Activated T-cell treated with anti-CD3 and anti-CD28 coated beads, Interleukin-2, amount 50 U/mL, for 24 hours (primary cell): ENCODE measurements around the gene PRKCD.
"Not testable (repeated sequence)": the region's sequence is repeated elsewhere in the genome, so short reads cannot be mapped to it uniquely, and the experiment has no call there.

Source experiments
- DNase-seq: peaks from one replicate; pipeline ENCODE4 v3.0.0-alpha.2; 2020
- H3K27ac Mint-ChIP-seq: 2 replicates; pipeline ENCODE4 v1.8.0; 2020; ENCODE audit warnings: mild to moderate bottlenecking, mixed read lengths
- H3K27me3 Mint-ChIP-seq: 2 replicates; pipeline ENCODE4 v1.8.0; 2020; ENCODE audit warnings: mixed read lengths
- H3K36me3 Mint-ChIP-seq: 2 replicates; pipeline ENCODE4 v1.8.0; 2020; ENCODE audit warnings: low read depth, mixed read lengths
- H3K4me1 Mint-ChIP-seq: 2 replicates; pipeline ENCODE4 v1.8.0; 2020; ENCODE audit warnings: low read depth, mixed read lengths
- H3K4me3 Mint-ChIP-seq: 2 replicates; pipeline ENCODE4 v1.8.0; 2020; ENCODE audit warnings: mild to moderate bottlenecking, moderate library complexity, mixed read lengths
- H3K9me3 Mint-ChIP-seq: 2 replicates; pipeline ENCODE4 v1.8.0; 2020; ENCODE audit warnings: mixed read lengths

The PRKCD gene

GRCh38 chr3:53146319-53146891 is 14.6 kb upstream of the PRKCD start:
- no peak overlapping the region for H3K4me3 Mint-ChIP-seq
- no peak for DNase-seq
- H3K9me3 Mint-ChIP-seq: no peaks in the 10 kb centered on the region
- no peaks in the 10 kb centered on the region for H3K27me3 Mint-ChIP-seq
- H3K4me1 Mint-ChIP-seq: no peaks in the 10 kb centered on the region
- H3K27ac Mint-ChIP-seq: no peak overlapping the region
- no peaks in the 10 kb centered on the region for H3K36me3 Mint-ChIP-seq

GRCh38 chr3:53147151-53147902 is 13.7 kb upstream of the PRKCD start:
- Mint-ChIP-seq H3K4me3 (no peak overlapping the region), H3K36me3 (no peaks in the 10 kb centered on the region), H3K4me1 (no peaks in the 10 kb centered on the region), H3K27me3 (peaks cover 1% of the 10 kb centered on the region), H3K27ac (no peak overlapping the region), H3K9me3 (no peaks in the 10 kb centered on the region)
- DNase-seq: no peak

GRCh38 chr3:53147903-53148400 is 13.1 kb upstream of the PRKCD start:
- Mint-ChIP-seq H3K4me1 (no peaks in the 10 kb centered on the region), H3K36me3 (no peaks in the 10 kb centered on the region), H3K9me3 (no peaks in the 10 kb centered on the region), H3K27me3 (peaks cover 3% of the 10 kb centered on the region), H3K4me3 (no peak overlapping the region), H3K27ac (no peak overlapping the region)
- no peak for DNase-seq

GRCh38 chr3:53149006-53149690 is 11.9 kb upstream of the PRKCD start:
- peaks cover 13% of the 10 kb centered on the region for H3K27me3 Mint-ChIP-seq
- H3K36me3 Mint-ChIP-seq: no peaks in the 10 kb centered on the region
- no peaks in the 10 kb centered on the region for H3K4me1 Mint-ChIP-seq
- no peak for DNase-seq
- H3K27ac Mint-ChIP-seq: no peak overlapping the region
- no peaks in the 10 kb centered on the region for H3K9me3 Mint-ChIP-seq
- H3K4me3 Mint-ChIP-seq: no peak overlapping the region

GRCh38 chr3:53149699-53150098 is 11.3 kb upstream of the PRKCD start:
- H3K9me3 Mint-ChIP-seq: no peaks in the 10 kb centered on the region
- H3K4me3 Mint-ChIP-seq: no peak overlapping the region
- H3K27me3 Mint-ChIP-seq: peaks cover 18% of the 10 kb centered on the region
- no peaks in the 10 kb centered on the region for H3K4me1 Mint-ChIP-seq
- no peak overlapping the region for H3K27ac Mint-ChIP-seq
- no peak for DNase-seq
- H3K36me3 Mint-ChIP-seq: no peaks in the 10 kb centered on the region

- DNase-seq: no peak
Measured at GRCh38 chr3:53150247-53151085, 10.5 kb upstream of the PRKCD start.

GRCh38 chr3:53151086-53151438 is 9.9 kb upstream of the PRKCD start:
- not testable (repeated sequence) for H3K9me3 Mint-ChIP-seq, DNase-seq, H3K4me3 Mint-ChIP-seq, H3K4me1 Mint-ChIP-seq, H3K27ac Mint-ChIP-seq, H3K36me3 Mint-ChIP-seq
- peaks cover 31% of the 10 kb centered on the region for H3K27me3 Mint-ChIP-seq

More at GRCh38 chr3:53150247-53151085, 10.5 kb upstream of the PRKCD start:
- Mint-ChIP-seq H3K27ac (no peak overlapping the region), H3K4me3 (no peak overlapping the region), H3K9me3 (no peaks in the 10 kb centered on the region), H3K4me1 (no peaks in the 10 kb centered on the region), H3K27me3 (peaks cover 26% of the 10 kb centered on the region), H3K36me3 (no peaks in the 10 kb centered on the region)

- no peak overlapping the region for H3K4me3 Mint-ChIP-seq
- no peaks in the 10 kb centered on the region for H3K36me3 Mint-ChIP-seq
- peaks cover 34% of the 10 kb centered on the region for H3K27me3 Mint-ChIP-seq
- H3K9me3 Mint-ChIP-seq: no peaks in the 10 kb centered on the region
- no peaks in the 10 kb centered on the region for H3K4me1 Mint-ChIP-seq
- no peak overlapping the region for H3K27ac Mint-ChIP-seq
- no peak for DNase-seq
Measured at GRCh38 chr3:53151465-53151864, 9.5 kb upstream of the PRKCD start.

GRCh38 chr3:53151870-53152660 is 8.9 kb upstream of the PRKCD start:
- Mint-ChIP-seq H3K9me3 (no peaks in the 10 kb centered on the region), H3K27ac (no peak overlapping the region), H3K27me3 (peaks cover 40% of the 10 kb centered on the region), H3K4me1 (no peaks in the 10 kb centered on the region), H3K4me3 (no peak overlapping the region), H3K36me3 (no peaks in the 10 kb centered on the region)
- no peak for DNase-seq

GRCh38 chr3:53153264-53153823 is 7.7 kb upstream of the PRKCD start:
- DNase-seq: no peak
- H3K27ac Mint-ChIP-seq: no peak overlapping the region
- H3K27me3 Mint-ChIP-seq: peaks cover 51% of the 10 kb centered on the region
- H3K4me1 Mint-ChIP-seq: no peaks in the 10 kb centered on the region
- H3K9me3 Mint-ChIP-seq: no peaks in the 10 kb centered on the region
- H3K4me3 Mint-ChIP-seq: no peak overlapping the region
- H3K36me3 Mint-ChIP-seq: no peaks in the 10 kb centered on the region

GRCh38 chr3:53153980-53154379 is 7.0 kb upstream of the PRKCD start:
- Mint-ChIP-seq H3K27me3 (peaks cover 56% of the 10 kb centered on the region), H3K4me1 (no peaks in the 10 kb centered on the region), H3K4me3 (no peak overlapping the region), H3K9me3 (no peaks in the 10 kb centered on the region), H3K27ac (no peak overlapping the region), H3K36me3 (no peaks in the 10 kb centered on the region)
- DNase-seq: no peak

GRCh38 chr3:53154881-53155285 is 6.1 kb upstream of the PRKCD start:
- H3K27me3 Mint-ChIP-seq: peaks cover 57% of the 10 kb centered on the region
- H3K4me1 Mint-ChIP-seq: peaks cover under 1% of the 10 kb centered on the region
- no peak for DNase-seq
- no peaks in the 10 kb centered on the region for H3K9me3 Mint-ChIP-seq
- no peaks in the 10 kb centered on the region for H3K36me3 Mint-ChIP-seq
- no peak overlapping the region for H3K27ac Mint-ChIP-seq
- H3K4me3 Mint-ChIP-seq: no peak overlapping the region

GRCh38 chr3:53155760-53156159 is 5.2 kb upstream of the PRKCD start:
- Mint-ChIP-seq H3K9me3 (no peaks in the 10 kb centered on the region), H3K36me3 (no peaks in the 10 kb centered on the region), H3K4me3 (no peak overlapping the region), H3K27ac (no peak overlapping the region), H3K27me3 (peaks cover 62% of the 10 kb centered on the region), H3K4me1 (peaks cover 7% of the 10 kb centered on the region)
- no peak for DNase-seq
